B cell (primary cell): ENCODE measurements around the gene AHDC1. TPM values are rescaled to one million over a fixed set of nuclear protein-coding genes. Genes with fewer than 3 reads are reported as not detected.

Source experiments
- ATAC-seq: fragments of 200-7000 bp; cut with Tn5 transposase; one replicate; pipeline ENCODE4 v1.10.0; 2021; ENCODE audit warnings: low read depth, mild to moderate bottlenecking, moderate number of reproducible peaks, moderate library complexity
- CTCF ChIA-PET: fragments of 350-600 bp; sonication (Branson Sonifier 250); formaldehyde crosslinking; loops from one replicate; lab custom pipeline; 2021; ENCODE audit warnings: antibody characterized with exemption, inconsistent platforms; lab: Charles Lee
- POLR2A ChIA-PET: fragments of 350-600 bp; sonication (Branson Sonifier 250); formaldehyde crosslinking; loops from one replicate; lab custom pipeline; 2021; ENCODE audit warnings: antibody characterized with exemption; lab: Charles Lee
- DNase-seq: peaks from one replicate; pipeline ENCODE4 v3.0.0; 2013
- H2AFZ ChIP-seq: 2 replicates; pipeline ENCODE4 v1.6.1; 2012; ENCODE audit warnings: mild to moderate bottlenecking, low read depth, low read length; ENCODE audit not compliant: insufficient read depth, poor library complexity, severe bottlenecking
- H3K27ac ChIP-seq, 2 donors: 1 replicate in 1 of 2; 2 replicates in 1 of 2; pipeline ENCODE4 v1.5.1; 2012 to 2013; ENCODE audit warnings: low read length in 2 of 2, mild to moderate bottlenecking in 2 of 2, moderate library complexity in 1 of 2
- H3K27me3 ChIP-seq, 4 experiments: fragments of 200-600 bp in 1 of 4; sonication (generic) in 1 of 4; replicated peaks in 1 of 4; 1 replicate in 2 of 4; 2 replicates in 2 of 4; pipeline versions ENCODE4 v1.6.1 to v1.7.0; 2013 to 2016; ENCODE audit warnings: low read length in 3 of 4, mild to moderate bottlenecking in 2 of 4, mixed read lengths in 1 of 4, moderate library complexity in 1 of 4; ENCODE audit not compliant: insufficient read depth in 4 of 4, control insufficient read depth in 3 of 4; ENCODE audit errors: control extremely low read depth in 1 of 4
- H3K36me3 ChIP-seq, 2 experiments: replicated peaks in 1 of 2; 1 replicate in 1 of 2; 2 replicates in 1 of 2; pipeline versions ENCODE4 v1.6.1 to v1.7.1; 2013; ENCODE audit warnings: low read length in 1 of 2; ENCODE audit not compliant: insufficient read depth in 2 of 2, control insufficient read depth in 1 of 2; ENCODE audit errors: control extremely low read depth in 1 of 2, extremely low read depth in 1 of 2
- H3K4me1 ChIP-seq, 2 donors: fragments of 200-600 bp in 1 of 2; sonication (generic) in 1 of 2; 1 replicate in 1 of 2; 2 replicates in 1 of 2; pipeline versions ENCODE4 v1.5.1 to v1.6.1; 2013 to 2017; ENCODE audit warnings: low read length in 2 of 2; ENCODE audit not compliant: control insufficient read depth in 2 of 2, insufficient read depth in 2 of 2
- H3K4me2 ChIP-seq: replicated peaks from 2 replicates; pipeline ENCODE3; 2012; ENCODE audit warnings: mild to moderate bottlenecking, low read depth, low read length; ENCODE audit not compliant: poor library complexity, severe bottlenecking
- H3K4me3 ChIP-seq, 5 experiments: fragments of 200-600 bp in 1 of 5; sonication (generic) in 1 of 5; 1 replicate in 3 of 5; 2 replicates in 2 of 5; pipeline versions ENCODE4 v1.5.1 to v1.7.0; 2011 to 2016; ENCODE audit warnings: low read length in 4 of 5, mild to moderate bottlenecking in 4 of 5, low read depth in 2 of 5, control low read depth in 1 of 5, moderate library complexity in 1 of 5; ENCODE audit not compliant: insufficient read depth in 1 of 5; ENCODE audit errors: control extremely low read depth in 1 of 5, extremely low read depth in 1 of 5
- H3K79me2 ChIP-seq: fragments of 200-600 bp; sonication (generic); one replicate; pipeline ENCODE4 v1.6.0; 2016; ENCODE audit warnings: low read length; ENCODE audit not compliant: control insufficient read depth, insufficient read depth
- H3K9ac ChIP-seq: fragments of 200-600 bp; sonication (generic); 2 replicates; pipeline ENCODE4 v1.6.1; 2017; ENCODE audit warnings: mild to moderate bottlenecking, low read length, moderate library complexity
- H3K9me3 ChIP-seq, 3 donors: one replicate each; pipeline versions ENCODE4 v1.6.1 to v1.7.1; 2013; ENCODE audit warnings: low read length in 2 of 3; ENCODE audit not compliant: control insufficient read depth in 2 of 3, insufficient read depth in 1 of 3; ENCODE audit errors: control extremely low read depth in 1 of 3
- H4K20me1 ChIP-seq: 2 replicates; pipeline ENCODE4 v1.6.0; 2012; ENCODE audit warnings: mild to moderate bottlenecking, low read length; ENCODE audit not compliant: insufficient read depth, control insufficient read depth, poor library complexity, severe bottlenecking
- H3K27ac Mint-ChIP-seq: one replicate; pipeline ENCODE4 v1.8.0; 2021; ENCODE audit warnings: mixed read lengths
- H3K27me3 Mint-ChIP-seq: one replicate; pipeline ENCODE4 v1.8.0; 2021; ENCODE audit warnings: mixed read lengths
- H3K4me1 Mint-ChIP-seq: one replicate; pipeline ENCODE4 v1.8.0; 2021; ENCODE audit warnings: mixed read lengths
- H3K4me3 Mint-ChIP-seq: one replicate; pipeline ENCODE4 v1.8.0; 2021; ENCODE audit warnings: mixed read lengths
- H3K9me3 Mint-ChIP-seq: one replicate; pipeline ENCODE4 v1.8.0; 2022; ENCODE audit warnings: mixed read lengths; ENCODE audit not compliant: insufficient read depth
- EZH2 ChIP-seq: IDR thresholded peaks from 2 replicates; pipeline ENCODE4 v1.6.1; 2012; ENCODE audit warnings: borderline replicate concordance, low read depth, mild to moderate bottlenecking, moderate library complexity, low read length; ENCODE audit not compliant: insufficient read depth, poor library complexity, severe bottlenecking
- WGBS: methylation state at CpG from one replicate; pipeline ENCODE4 v1.1.5; 2013; ENCODE audit warnings: missing lambda C conversion rate; ENCODE audit not compliant: insufficient coverage; 5-methylcytosine and 5-hydroxymethylcytosine counted together
- intact Hi-C: fragments of 100-400 bp; cut with micrococcal nuclease; formaldehyde crosslinking; loops from one replicate; pipeline ENCODE4 v1.10.0; 2022
- polyA plus RNA-seq: library from polyadenylated mRNA; depleted of rRNA; stranded (reverse); fragments of >200 nt; gene quantifications from 2 replicates; pipeline ENCODE4 v1.2.3, GENCODE V29; 2012
- total RNA-seq, 2 donors: library from RNA; stranded (reverse); fragments of 120-200 nt in 1 of 2; gene quantifications; 1 replicate in 1 of 2; 2 replicates in 1 of 2; pipeline versions ENCODE4 v1.2.3 to v1.2.4, GENCODE V29; 2013 to 2022
- TF ChIP-seq, protein P1 (sequence below): fragments of 200-600 bp; IDR thresholded peaks from one replicate; pipeline ENCODE4 v1.8.0; 2022; ENCODE audit warnings: antibody characterized with exemption, mild to moderate bottlenecking

Gene AHDC1
- total and polyA plus RNA-seq, 2 donors (not counting 1 experiment from before 2014, with no cell fraction given) = 6.2 to 32.0 TPM

DNA sequence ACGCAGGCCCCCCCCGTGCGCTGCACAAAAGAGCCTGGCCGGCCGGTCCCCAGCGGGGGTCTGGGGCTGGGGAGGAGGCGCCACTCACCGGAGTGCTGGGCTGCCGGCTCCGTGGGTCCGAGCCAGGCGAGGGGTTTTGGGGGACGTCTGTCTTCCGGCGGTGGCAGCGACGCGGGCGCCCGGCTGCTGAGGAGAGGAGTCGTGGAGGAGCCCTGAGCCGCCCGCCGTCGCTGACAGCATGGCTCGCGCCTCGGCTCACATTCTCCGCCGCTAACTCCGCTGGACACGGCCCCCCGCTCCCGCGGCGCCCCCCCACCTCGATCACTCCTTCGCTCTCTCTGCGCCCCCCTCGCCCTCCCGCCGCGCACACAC lies 649 bp downstream of the AHDC1 start:
- TF ChIP-seq EZH2 = no peak
- TF ChIP-seq, protein P1, sequence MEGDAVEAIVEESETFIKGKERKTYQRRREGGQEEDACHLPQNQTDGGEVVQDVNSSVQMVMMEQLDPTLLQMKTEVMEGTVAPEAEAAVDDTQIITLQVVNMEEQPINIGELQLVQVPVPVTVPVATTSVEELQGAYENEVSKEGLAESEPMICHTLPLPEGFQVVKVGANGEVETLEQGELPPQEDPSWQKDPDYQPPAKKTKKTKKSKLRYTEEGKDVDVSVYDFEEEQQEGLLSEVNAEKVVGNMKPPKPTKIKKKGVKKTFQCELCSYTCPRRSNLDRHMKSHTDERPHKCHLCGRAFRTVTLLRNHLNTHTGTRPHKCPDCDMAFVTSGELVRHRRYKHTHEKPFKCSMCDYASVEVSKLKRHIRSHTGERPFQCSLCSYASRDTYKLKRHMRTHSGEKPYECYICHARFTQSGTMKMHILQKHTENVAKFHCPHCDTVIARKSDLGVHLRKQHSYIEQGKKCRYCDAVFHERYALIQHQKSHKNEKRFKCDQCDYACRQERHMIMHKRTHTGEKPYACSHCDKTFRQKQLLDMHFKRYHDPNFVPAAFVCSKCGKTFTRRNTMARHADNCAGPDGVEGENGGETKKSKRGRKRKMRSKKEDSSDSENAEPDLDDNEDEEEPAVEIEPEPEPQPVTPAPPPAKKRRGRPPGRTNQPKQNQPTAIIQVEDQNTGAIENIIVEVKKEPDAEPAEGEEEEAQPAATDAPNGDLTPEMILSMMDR = no peak
- Mint-ChIP-seq H3K27ac (peak overlapping the region; percentile 50), H3K4me1 (peaks cover 55% of the 10 kb centered on the region), H3K4me3 (peak overlapping the region; percentile 94), H3K27me3 (no peaks in the 10 kb centered on the region), H3K9me3 (no peaks in the 10 kb centered on the region)
- H3K9ac ChIP-seq = peak overlapping the region; percentile 77
- no peaks in the 10 kb centered on the region for H3K36me3 ChIP-seq
- H2AFZ ChIP-seq = peak overlapping the region; percentile 81
- peaks cover 43 to 66% of the 10 kb centered on the region in 2 donors for H3K4me1 ChIP-seq
- no peaks in the 10 kb centered on the region for H3K9me3 ChIP-seq
- WGBS = under 1% methylated on average over 36 of the region's 43 CpGs
- peaks cover 44% of the 10 kb centered on the region for H4K20me1 ChIP-seq
- H3K27me3 ChIP-seq = no peaks in the 10 kb centered on the region
- intact Hi-C loops = loop anchor here (10.0 kb wide), 1 partner anchor 122 kb away; the partner anchor contains the start of gene FAM76A
- ChIA-PET CTCF (interaction anchor here (1.0 to 20.3 kb wide), 11 partner anchors 27 to 305 kb away, joined by 4 to 473 read pairs (median 95); partner anchors contain the start of gene IFI6), POLR2A (interaction anchor here (0.5 to 2.8 kb wide), 14 partner anchors 20 to 307 kb away, joined by 3 to 12 read pairs (median 4); partner anchors contain the start of genes IFI6 and WASF2)
- peak overlapping the region in 4 of 5 experiments; percentile 63 to 84 (median 74) for H3K4me3 ChIP-seq
- peak; percentile 6 for ATAC-seq
- DNase-seq = peak; percentile 64
- H3K79me2 ChIP-seq = peaks cover 59% of the 10 kb centered on the region
- peak overlapping the region in 1 of 2 donors; percentile 74 for H3K27ac ChIP-seq
- peak overlapping the region; percentile 98 for H3K4me2 ChIP-seq
